NK-92 treated with Interleukin-12 subunit alpha and Interleukin-12 subunit beta, amount 100 ng/mL, for 24 hours (cell line): Measurements from ENCODE around the gene CAPS.

Experiments used
- DNase-seq: peaks from one replicate; lab custom pipeline; 2025; lab: John Stamatoyannopoulos, UW

CAPS gene

DNA sequence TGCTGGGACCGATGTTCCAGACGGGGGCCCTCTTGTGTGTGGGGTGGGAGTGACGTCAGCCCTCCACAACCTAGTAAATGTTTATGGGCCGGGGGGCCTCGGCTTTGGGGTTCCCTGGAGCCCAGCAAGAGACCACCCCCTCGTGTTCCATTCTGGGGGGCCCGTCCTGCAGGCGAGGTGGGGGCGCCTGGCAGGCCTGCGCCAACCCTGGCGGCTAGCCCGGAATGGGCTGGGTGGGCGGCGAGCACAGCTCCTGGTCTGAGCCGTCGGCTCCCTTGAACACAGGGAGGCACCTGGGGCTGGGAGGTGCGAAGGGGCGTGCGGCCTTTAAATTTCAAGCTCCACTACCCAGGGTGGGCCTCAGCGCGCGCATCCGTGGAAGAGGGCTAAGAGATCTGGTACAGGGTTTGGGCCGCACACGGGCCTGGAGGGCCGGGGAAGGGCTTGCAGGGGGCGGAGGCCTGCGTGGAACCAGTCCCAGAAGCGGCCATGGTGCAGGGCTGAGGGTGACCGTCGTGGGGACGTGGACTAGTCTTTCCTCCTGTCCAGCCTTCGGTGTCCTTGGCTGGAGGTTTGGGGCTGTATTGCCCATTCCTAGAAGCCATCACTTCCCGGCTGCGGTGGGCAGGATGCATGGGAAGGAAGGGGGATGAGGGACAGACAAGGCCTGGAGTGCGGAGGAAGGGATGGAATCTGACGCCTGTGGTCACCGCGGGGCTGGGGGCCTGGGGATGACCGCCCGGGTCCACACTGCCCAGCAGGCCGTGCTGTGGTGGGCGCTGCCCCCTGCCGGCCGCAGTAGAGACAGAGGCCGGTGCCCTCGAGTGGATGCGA is 21.9 kb upstream of the CAPS start:
- DNase-seq = no peak

DNA sequence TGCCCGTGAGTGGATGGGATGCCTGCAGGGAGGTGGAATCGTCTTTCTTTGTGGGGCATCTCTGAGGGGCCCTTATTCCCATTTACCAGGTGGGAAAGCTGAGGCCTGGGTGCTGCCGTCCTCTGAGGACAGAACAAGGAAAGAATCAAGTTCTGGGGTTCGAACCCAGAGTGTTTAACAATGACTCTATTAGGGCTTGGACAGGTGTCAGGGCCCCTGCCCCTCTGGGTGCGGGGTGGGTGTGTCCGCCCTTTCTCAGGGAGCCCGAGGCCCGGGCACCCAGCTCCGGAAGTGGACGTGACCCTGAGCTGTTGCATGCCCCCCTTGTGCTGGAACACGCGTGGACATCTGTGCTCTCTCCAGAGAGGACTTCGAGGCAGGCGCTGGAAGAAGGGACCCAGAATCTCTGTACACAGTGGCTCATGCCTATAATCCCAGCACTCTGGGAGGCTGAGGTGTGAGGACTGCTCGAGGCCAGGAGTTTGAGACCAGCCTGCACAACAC is 21.2 kb upstream of the CAPS start:
- no peak for DNase-seq

DNA sequence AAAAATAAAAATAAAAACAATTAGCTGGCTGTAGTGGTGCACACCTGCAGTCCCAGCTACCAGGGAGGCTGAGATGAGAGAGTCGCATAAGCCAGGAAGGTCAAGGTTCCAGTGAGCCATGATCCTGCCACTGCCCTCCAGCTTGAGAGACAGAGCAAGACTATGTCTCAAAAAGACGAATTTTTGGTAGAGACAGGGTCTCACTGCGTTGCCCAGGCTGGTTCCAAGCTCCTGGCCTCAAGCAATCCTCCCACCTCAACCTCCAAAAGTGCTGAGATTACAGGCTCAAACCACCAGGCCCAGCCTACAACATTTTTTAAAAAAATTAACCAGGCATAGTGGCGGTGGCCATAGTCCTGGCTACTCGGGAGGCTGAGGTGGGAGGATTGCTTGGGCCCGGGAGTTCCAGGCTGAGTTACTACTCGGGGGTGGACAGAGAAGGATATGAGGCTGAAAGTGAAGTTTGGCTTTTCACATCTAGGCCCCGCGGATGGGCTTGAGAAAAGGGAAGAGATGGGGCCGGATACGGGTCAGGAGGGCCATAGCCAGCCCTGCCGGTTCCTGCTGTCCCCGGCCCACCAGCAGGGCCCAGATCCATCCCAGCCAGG is 20.7 kb upstream of the CAPS start:
- DNase-seq = no peak

DNA sequence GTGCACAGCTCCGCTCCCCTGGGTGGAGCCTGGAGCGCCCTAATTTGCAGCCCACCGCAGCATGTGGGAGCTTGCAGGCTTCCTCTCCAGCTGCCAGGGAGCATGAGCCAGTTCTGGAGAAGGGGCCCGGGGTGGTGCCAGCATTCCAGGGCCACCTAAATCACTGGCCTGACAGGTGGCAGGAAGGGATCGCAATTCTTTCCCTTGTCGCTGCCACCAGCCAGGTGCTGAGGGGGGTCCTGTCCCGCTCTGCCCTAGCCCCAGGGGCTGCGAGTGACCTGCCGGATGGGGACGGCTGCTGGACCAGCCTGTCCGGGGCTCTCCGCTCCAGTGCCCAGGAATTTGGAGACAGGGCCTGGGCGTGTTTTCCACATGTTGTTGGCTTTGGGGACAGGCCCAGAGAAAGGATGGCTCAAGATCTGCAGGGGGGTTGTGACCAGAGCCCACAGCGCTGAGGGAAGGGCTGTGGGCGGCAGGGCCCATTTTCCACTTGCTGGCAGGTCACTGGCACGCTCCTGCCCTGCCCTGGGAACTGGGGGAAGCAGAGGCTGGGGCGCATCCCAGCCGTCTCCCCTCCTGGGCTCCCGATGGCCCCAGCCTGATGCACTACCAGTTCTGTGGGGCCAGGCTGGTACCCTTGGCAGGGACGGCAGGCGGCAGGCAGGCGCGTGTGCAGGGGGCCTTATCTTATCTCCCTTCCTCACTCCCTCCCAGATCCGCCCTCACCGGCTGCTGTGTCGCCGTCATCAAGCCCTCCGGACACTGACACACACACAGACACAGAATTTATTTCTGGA is 19.9 kb upstream of the CAPS start:
- DNase-seq = no peak

DNA sequence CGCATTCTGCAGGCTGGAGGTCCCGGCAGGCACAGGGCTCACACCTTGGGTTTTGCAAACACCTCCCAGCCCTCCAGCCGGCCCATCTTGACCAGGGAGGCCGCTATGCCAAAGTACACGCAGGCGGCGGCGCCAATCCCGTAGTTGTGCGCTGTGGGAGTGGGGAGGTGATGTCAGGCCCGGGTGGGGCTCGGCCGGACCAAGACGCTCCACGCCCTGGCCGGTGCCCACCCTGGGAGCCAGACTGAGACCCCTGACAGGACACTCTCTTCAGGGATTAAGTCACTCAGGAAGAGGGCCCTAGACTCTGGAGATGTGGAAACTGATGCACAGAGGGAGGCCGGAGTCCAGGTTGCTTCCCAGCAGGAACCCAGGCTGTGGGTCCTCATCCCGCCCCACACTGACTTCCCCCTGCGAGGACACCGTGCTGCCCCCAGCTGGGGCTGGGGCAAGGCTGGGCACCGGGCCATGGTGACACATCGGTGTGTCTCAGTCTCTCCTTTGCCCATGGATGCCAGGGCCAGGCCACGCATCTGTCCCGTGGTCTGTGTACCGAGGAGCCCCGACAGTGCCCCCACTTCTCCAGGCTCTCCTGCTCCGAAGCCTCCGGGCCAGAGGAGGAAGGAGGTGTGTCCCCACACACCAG is 19.2 kb upstream of the CAPS start:
- no peak for DNase-seq

DNA sequence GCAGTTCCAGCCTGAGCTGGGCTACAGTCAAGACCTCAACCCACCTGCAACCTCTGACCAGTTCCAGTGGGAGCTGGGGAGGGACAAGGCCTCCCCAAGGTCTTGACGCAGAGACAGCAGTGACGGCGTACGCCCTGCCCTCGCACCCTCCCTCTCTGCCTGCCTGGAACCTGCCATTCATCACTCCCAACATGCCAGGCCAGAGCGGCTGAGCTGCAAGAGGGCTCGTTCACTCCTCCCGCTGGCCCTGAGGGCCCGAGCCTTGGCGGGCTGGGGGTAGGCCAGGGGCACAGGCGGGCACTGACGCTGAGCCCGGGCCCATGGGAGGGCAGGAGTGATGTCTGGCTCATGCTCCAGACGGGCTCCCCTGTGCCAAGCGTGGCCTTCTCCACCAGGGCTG is 18.6 kb upstream of the CAPS start:
- no peak for DNase-seq

DNA sequence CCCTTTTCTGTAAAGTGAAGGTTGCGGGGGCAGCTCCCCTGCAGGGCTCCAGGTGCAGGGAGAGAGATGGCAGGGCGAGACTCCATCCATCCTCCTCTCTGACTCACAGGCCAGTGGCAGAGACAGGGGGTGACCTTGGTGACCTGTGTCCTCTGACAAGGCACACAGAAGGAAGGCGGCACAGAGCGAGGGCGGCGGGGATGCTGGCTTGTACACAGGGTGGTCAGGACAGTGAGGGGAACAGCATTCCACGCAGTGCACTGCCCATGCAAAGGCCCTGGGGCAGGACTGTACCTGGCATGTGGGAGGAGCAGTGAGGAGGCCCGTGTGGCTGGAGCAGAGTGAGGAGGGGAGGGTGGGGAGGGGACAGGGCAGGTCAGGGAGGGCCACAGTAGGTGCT is 18.2 kb upstream of the CAPS start:
- no peak for DNase-seq

DNA sequence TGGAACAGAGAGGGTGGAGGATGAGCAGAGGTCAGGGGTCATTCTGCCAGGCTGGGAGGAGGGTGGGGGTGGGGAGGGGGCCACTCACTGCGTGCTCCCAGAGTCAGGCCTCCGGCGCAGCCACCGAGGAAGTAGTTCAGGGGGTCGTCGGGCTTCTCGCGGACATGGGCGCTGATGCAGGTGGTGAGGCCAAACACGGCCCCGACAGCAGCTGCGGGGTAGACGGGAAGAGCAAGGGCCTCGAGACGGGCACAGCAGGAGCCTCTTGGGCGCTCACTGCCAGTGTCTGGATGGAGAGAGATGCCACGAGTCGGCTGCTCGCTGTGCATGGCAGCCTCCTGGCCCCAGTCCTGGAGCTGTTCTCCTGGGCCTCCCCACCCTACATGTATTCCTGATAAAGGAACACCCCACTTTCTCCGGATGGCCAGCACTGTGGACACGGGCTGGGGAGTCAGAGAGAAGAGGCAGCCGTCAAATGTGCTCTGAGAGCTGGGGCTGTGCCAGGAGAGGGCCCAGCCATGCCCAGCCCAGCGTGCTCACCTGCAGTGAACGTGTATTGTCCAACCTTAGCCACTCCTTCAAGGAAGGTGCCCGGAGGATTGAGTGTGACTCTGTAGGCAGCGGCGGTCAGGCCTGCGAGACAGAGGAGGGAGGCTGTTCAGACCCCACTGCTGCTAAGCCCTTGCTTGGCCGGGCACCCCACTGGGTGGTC is 17.5 kb upstream of the CAPS start:
- DNase-seq = no peak

DNA sequence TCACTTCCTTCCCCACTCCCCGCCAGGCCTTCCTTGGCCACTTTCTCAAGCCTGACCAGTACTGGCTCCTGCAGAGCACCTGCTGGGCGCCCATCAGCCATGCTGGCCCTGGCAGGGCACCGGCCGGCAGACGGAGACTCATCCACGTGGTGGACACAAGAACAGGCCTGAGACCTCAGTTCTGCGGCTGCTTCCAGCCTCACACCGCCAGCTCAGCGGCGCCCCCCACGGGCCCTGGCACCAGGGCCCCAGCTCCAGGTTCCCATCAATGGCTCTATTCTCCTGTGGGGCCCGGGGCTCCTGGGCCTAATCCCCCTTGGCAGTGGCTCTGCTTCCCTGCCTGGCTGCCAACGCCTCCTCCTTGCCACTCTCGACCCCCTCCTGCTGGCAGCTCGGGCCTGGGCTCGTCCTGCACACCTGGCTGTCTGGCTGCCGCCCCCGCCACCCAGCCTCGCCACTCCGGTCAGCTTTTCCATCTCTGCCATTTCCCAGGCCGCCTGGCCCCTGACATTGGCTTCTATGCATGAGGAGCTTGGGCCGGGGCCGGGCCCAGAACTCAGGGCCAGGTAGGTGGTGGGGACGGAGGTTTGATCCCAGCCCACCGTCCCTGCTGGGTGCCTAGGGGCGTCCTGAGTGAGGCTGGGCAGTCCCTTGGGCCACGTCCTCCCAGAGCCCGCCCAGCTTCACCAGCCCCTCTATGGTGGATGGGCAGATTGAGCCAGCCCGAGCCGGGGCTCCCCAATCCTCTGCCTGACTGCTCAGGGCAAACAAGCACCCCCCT is 16.7 kb upstream of the CAPS start:
- DNase-seq = no peak

DNA sequence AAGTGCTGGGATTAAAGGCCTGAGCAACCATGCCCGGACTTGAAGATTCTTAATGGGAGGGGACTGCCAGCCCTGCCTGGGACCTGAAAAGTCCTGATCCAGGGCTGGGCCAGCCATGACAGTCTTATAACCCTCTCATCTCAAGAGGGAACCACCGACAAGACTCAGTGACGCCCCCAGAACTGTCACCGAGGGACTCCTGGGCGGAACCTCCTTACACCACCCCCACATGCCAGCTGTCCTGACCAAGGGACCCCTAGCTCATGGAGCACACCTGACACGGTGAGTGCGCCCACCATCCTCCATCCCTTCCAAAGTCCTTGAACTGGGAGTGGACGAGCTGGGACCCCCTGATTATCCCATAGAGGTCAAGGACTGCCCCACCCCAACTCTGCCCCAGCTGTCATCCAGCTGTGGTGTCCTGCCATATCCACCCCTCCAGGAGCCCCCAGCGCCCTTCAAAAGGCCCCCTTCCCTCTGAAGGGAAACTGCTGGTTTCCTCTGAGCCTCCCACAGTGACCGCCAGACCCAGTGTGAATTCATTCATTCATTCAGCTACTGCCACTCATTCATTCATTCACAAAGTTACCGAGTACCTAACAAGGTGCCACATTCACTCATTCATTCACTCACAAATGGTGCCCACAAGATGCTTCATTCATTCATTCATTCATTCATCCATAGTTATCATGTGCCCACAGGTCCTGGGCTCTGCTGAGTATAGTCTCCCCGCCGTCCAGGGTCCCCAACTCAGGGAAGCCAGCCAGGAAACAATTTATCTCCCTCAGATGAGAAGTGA is 14.1 kb upstream of the CAPS start:
- no peak for DNase-seq

DNA sequence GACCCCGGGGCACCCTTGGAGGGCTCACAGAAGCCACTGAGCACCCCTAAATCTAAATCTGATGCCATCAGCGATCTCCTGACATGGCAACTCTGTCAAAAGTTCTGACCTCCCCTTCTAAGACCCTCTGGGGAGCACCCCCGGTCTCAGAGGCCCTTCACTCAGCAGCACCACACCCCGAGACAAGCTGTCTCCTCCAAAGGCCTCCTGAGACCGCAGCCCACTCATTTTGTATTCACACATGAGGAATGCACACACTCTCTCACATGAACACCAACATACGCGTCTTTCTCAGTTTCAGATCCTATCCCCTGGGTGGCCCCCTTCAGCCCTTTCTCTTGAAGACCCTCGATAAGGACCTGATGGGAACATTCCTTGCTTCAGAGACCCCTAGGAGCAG is 13.1 kb upstream of the CAPS start:
- DNase-seq = no peak

DNA sequence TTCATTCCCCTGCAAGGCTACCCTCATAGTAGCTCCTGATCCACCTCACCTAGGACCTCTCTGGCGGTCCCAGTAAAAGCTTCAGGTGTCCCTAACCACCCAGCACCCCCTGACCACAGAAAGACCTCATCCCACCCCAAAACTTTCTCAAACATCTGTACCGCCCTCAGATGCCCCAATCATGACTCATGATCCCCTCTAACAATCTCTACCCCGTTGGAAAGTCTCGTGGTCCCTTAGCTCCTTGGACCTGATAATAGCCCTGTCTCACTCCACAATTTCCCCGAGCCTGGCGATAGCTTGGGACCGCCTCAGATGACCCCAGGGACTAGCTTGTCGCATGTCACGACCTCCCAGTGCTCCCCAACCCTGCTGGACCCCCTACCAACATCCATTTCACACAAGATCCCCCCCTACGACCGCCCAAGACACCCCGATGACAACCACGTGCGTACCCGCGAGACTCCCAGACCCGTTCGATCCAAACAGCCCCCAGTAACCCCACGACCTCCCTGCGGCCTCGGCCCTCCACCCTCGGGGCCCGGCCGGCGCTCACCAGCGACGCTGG is 10.9 kb upstream of the CAPS start:
- no peak for DNase-seq

DNA sequence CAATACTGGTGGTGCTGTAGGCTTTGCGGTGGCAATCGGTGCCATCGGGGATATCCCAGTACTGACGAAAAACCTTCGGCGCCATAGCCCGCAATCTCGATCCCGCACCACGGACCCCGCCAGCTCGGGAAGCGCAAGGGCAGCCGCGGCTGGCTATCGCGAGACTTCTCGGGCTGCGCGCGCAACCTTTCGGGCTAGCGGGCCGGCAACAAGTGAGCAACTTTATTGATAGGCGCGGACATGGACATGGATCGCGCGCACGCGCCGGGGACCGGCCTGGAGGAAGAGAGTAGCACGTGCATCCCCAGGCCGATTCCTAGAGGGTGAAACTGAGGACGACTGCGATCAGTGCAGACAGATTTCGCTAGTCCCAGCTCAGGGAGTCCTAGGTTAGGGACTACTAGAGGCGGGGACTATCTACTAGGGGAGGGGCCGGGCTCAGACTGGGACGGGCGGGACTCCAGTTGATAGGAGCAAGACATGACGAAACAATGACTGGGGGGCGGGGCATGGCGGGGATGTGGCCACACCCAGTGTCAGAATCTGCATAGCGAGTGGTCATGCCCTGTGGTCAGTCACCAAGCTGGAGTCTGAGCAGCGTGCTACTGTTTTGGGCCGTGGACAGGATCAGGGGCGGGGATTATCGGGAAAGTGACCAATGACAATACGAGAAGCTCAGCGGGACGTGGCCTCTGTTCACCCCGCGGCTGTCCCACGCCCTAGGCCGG is 10.3 kb upstream of the CAPS start, which contains the start of gene NDUFA11:
Gene NDUFA11 (minus strand): TSS at position 167 of the 728 bp plus-strand sequence. CDS start 82 bp downstream, at position 85.
- peak; percentile 100 for DNase-seq

DNA sequence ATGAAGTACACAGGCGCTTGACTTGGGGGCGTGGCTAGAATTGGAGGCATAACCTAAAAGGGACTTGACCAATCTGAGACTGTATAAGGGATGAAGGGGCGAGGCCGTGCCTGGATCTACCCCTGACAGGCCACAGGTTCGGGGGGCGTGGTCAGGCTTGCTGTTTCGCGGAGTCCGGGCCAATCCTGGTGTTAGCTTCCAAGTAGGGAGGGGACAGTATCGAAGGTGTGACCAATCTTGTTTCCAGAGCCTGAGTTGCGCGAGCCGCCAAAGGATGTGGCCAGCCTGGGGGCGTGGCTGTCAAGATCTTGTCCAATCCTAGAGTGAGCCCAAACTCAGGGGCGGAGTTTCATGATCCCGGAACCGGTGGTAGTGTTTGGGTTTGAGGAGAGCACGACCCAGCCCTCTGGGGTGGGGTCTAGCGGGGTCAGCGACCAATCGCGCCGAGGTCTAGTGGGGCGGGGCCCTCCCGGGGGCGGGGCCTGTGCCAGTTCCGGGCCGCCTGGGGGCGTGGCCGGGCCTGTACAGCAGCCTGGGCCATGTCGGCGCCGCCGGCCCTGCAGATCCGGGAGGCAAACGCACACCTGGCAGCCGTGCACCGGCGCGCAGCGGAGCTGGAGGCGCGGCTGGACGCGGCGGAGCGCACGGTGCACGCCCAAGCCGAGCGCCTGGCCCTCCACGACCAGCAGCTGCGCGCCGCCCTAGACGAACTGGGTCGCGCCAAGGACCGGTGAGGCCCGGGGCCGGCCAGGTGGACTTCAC is 9.5 kb upstream of the CAPS start, which contains the start of gene VMAC:
Gene VMAC (plus strand): TSS at position 521 of the 762 bp plus-strand sequence. CDS start 19 bp downstream, at position 540.
- peak; percentile 100 for DNase-seq

DNA sequence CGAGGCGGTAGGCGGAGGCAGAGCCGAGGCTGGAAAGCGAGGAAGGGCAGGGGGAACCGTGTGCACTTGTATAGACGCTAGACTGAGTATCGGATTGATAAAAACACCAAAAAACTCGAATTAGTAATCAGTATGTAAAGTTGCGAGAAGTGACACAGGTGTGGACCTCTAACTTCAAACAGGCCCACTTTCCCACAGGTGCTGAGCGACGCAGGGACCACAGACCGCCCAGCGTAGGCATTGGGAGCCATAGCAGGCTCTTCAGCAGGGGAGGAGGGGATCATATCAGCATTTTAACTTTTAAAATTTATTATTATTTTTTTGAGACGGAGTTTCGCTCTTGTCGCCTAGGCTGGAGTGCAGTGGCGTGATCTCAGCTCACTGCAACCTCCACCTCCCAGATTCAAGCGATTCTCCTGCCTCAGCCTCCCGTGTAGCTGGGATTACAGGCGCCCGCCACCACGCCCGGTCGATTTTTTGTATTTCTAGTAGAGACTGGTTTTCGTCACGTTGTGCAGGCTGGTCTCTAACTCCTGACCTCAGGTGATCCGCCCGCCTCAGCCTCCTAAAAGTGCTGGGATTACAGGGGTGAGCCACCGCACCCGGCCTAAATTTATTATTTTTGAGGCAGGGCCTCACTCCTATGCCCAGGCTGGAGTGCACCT is 8.8 kb upstream of the CAPS start:
- DNase-seq = no peak

DNA sequence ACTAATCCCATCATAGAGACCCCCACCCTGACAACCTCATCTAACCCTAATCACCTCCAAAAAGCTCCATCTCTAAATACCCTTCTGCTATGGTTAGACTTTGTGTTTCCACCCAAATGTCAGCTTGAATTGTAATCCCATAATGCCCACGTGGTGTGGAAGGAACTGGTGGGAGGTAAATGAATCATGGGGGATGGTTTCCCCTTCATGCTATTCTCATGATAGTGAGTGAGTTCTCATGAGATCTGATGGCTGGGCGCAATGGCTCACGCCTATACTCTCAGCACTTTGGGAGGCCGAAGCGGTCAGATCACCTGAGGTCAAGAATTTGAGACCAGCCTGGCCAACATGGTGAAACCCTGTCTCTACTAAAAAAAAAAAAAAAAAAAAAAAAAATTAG is 6.8 kb upstream of the CAPS start:
- DNase-seq = no peak

DNA sequence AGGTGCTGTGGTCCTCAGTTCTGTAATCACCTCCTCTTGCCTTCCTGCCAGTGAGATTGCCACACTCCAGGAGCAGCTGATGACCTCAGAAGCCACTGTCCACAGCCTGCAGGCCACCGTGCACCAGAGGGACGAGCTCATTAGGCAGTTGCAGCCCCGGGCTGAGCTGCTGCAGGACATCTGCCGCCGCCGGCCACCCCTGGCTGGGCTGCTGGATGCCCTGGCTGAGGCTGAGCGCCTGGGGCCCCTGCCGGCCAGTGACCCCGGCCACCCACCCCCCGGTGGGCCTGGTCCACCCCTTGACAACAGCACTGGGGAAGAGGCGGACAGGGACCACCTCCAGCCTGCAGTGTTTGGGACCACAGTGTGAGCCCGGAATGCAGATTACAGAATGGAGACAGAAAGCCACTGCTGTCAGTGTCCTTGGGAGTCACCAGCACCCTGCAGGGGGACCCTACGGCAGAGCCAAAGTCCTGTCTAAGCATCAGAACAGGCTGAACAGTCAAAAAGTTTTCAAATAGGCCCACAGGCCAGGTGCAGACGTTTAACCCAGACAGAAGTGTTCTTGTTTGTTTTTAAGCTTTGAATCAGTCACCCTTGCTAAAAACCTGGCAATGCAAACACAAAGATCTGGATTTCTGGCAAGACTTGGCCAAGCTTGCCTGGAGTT is 5.1 kb upstream of the CAPS start:
- DNase-seq = no peak
